ENCODE results near the gene IFNAR2.

Gene IFNAR2

GRCh38 chr21:33208534-33208933 is 21.2 kb upstream of the IFNAR2 start:
- no peaks in the 10 kb centered on the region for H3K4me1 ChIP-seq (ENCODE audit: control insufficient read depth, insufficient read depth, low read length)
- POLR2A ChIA-PET: no interaction called here
- CTCF ChIA-PET: no interaction called here

GRCh38 chr21:33211305-33211704 is 18.4 kb upstream of the IFNAR2 start:
- Histone ChIP-seq H3K36me3 (ENCODE audit: control insufficient read depth in 2 of 2, insufficient read depth in 1 of 2, low read length in 2 of 2) (no peaks in the 10 kb centered on the region), H3K27ac (ENCODE audit: extremely low read depth, low read depth, low read length) (no peak overlapping the region), H3K4me3 (ENCODE audit: low read depth, low read length) (no peak overlapping the region), H3K4me1 (ENCODE audit: control insufficient read depth, insufficient read depth, low read length) (no peaks in the 10 kb centered on the region), H3K9me3 (ENCODE audit: control insufficient read depth, insufficient read depth, low read depth, low read length) (no peaks in the 10 kb centered on the region)
- ChIA-PET POLR2A (interaction anchor here (0.7 kb wide), 1 partner anchor 53 kb away, joined by 4 read pairs; no protein-coding TSS in a partner anchor), CTCF (no interaction called here)
- no peak for TF ChIP-seq ZNF626 (tag by site-specific recombination; IDR thresholded peaks at IDR 0.05)
- TF ChIP-seq ZNF449 (tag by site-specific recombination; IDR thresholded peaks at IDR 0.05): no peak
- TF ChIP-seq ZNF747 (tag by site-specific recombination; IDR thresholded peaks at IDR 0.05): no peak
- no peak for TF ChIP-seq ZNF19 (tag by site-specific recombination; IDR thresholded peaks at IDR 0.05; ENCODE audit: low read depth)
- TF ChIP-seq ZNF48 (tag by site-specific recombination; IDR thresholded peaks at IDR 0.05): no peak
- no peak for TF ChIP-seq ZNF223 (tag by site-specific recombination; IDR thresholded peaks at IDR 0.05)
- no peak for TF ChIP-seq ZSCAN5A (tag by site-specific recombination; IDR thresholded peaks at IDR 0.05)
- no peak for TF ChIP-seq OVOL3 (tag by site-specific recombination; IDR thresholded peaks at IDR 0.05)
- no peak for TF ChIP-seq ZNF132 (tag by site-specific recombination; IDR thresholded peaks at IDR 0.05; ENCODE audit: borderline replicate concordance)
- TF ChIP-seq ZXDB (tag by site-specific recombination; IDR thresholded peaks at IDR 0.05): no peak
- TF ChIP-seq ZNF530 (tag by site-specific recombination; IDR thresholded peaks at IDR 0.05; ENCODE audit: low read depth): no peak
- no peak for TF ChIP-seq ZNF214 (tag by site-specific recombination; IDR thresholded peaks at IDR 0.05; ENCODE audit: borderline replicate concordance)

More at GRCh38 chr21:33208534-33208933, 21.2 kb upstream of the IFNAR2 start:
- H3K27ac ChIP-seq (ENCODE audit: extremely low read depth, low read depth, low read length): no peak overlapping the region
- no peaks in the 10 kb centered on the region for H3K9me3 ChIP-seq (ENCODE audit: control insufficient read depth, insufficient read depth, low read depth, low read length)
- H3K36me3 ChIP-seq (ENCODE audit: control insufficient read depth in 2 of 2, insufficient read depth in 1 of 2, low read length in 2 of 2): no peaks in the 10 kb centered on the region
- no peak for TF ChIP-seq ZNF600 (tag by site-specific recombination; IDR thresholded peaks at IDR 0.05)
- no peak for TF ChIP-seq ZNF629 (tag by site-specific recombination; IDR thresholded peaks at IDR 0.05)
- TF ChIP-seq ZBTB26 (tag by site-specific recombination; optimal IDR thresholded peaks at IDR 0.05): no peak
- no peak for TF ChIP-seq ZNF398 (tag by site-specific recombination; IDR thresholded peaks at IDR 0.05)
- TF ChIP-seq ZNF174 (tag by site-specific recombination; IDR thresholded peaks at IDR 0.05): no peak
- TF ChIP-seq ZNF416 (tag by site-specific recombination; IDR thresholded peaks at IDR 0.05): no peak
- no peak for TF ChIP-seq GLIS1 (tag by site-specific recombination; IDR thresholded peaks at IDR 0.05)
- TF ChIP-seq ZNF776 (tag by site-specific recombination; IDR thresholded peaks at IDR 0.05; ENCODE audit: borderline replicate concordance): no peak
- no peak for TF ChIP-seq ZNF223 (tag by site-specific recombination; IDR thresholded peaks at IDR 0.05)
- TF ChIP-seq ZBTB8A (tag by site-specific recombination; IDR thresholded peaks at IDR 0.05): no peak
- TF ChIP-seq KLF10 (tag by site-specific recombination; IDR thresholded peaks at IDR 0.05): no peak
- no peak for TF ChIP-seq ZBTB20 (tag by site-specific recombination; IDR thresholded peaks at IDR 0.05)
- TF ChIP-seq ZNF555 (tag by site-specific recombination; conservative IDR thresholded peaks at IDR 0.05): no peak
- no peak for TF ChIP-seq REST (tag by site-specific recombination; IDR thresholded peaks at IDR 0.05)
- no peak for TF ChIP-seq ZNF394 (tag by site-specific recombination; IDR thresholded peaks at IDR 0.05; ENCODE audit: borderline replicate concordance)
- TF ChIP-seq ZNF423 (tag by site-specific recombination; IDR thresholded peaks at IDR 0.05): no peak
- no peak overlapping the region for H3K4me3 ChIP-seq (ENCODE audit: low read depth, low read length)
